ENCODE measurements around the gene IKZF4.

- TF ChIP-seq EP300 (IDR thresholded peaks at IDR 0.05; ENCODE audit: borderline replicate concordance in 1 of 2, low read depth in 2 of 2, low read length in 2 of 2) (no peak), EZH2 (IDR thresholded peaks at IDR 0.05; ENCODE audit: low read depth, low read length, severe bottlenecking) (no peak), CTCF (IDR thresholded peaks at IDR 0.05; ENCODE audit: control extremely low read depth in 1 of 3, insufficient read depth in 1 of 3, low read depth in 1 of 3, low read length in 3 of 3) (no peak), NRF1 (IDR thresholded peaks at IDR 0.05; ENCODE audit: low read depth, low read length) (no peak), POLR2AphosphoS5 (IDR thresholded peaks at IDR 0.05; ENCODE audit: low read depth, low read length) (no peak), CHD2 (IDR thresholded peaks at IDR 0.05; ENCODE audit: low read length) (no peak)
These were observed 27.5 kb upstream of the IKZF4 start for GRCh38 chr12:55993230-55993853.

Measured in H1 (cell line).